Endothelial cell of umbilical vein (primary cell): ENCODE data around the gene YY1.

Experiments
- EZH2 ChIP-seq: IDR thresholded peaks from 2 replicates; pipeline ENCODE4 v1.6.1; 2012; ENCODE audit warnings: borderline replicate concordance, low read depth, mild to moderate bottlenecking, moderate library complexity, low read length, inconsistent platforms; ENCODE audit not compliant: severe bottlenecking
- POLR2AphosphoS5 ChIP-seq: IDR thresholded peaks from 2 replicates; pipeline ENCODE4 v1.6.1; 2012; ENCODE audit warnings: low read depth, mild to moderate bottlenecking, control low read depth, low read length, moderate library complexity; ENCODE audit not compliant: insufficient read depth
- TF ChIP-seq, protein P1 (sequence below), 2 donors: IDR thresholded peaks; 1 replicate in 1 of 2; 2 replicates in 1 of 2; pipeline ENCODE4 v1.5.1; 2011; ENCODE audit warnings: low read length in 2 of 2, mild to moderate bottlenecking in 2 of 2, moderate library complexity in 2 of 2, control low read depth in 1 of 2, inconsistent platforms in 1 of 2, low read depth in 1 of 2; ENCODE audit not compliant: insufficient read depth in 1 of 2; ENCODE audit errors: extremely low read depth in 1 of 2
- TF ChIP-seq, protein P2 (sequence below): IDR thresholded peaks from 2 replicates; pipeline ENCODE4 v1.6.1; 2011; ENCODE audit not compliant: insufficient read depth, insufficient read length

DNA sequence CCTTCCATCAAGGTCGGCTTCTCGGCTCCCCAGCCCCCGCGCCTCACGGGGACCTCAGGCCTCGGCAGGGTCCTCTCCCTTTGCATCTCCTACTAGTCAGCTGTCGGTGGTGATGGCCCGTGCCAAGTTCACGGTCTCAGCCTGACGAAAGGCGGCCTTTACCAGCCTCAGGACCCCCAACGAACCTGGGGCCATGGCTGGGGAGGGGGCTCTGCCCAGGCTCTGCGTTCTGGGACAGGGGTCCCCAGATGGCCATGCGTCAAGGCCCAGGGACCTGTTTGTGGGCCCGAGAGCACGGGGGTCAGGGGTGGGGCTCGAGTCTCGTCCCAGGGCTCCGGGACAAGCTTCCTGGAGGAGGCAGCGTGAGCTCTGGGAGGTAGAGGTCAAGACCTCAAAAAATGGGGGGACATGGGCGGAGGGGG lies 46.7 kb upstream of the YY1 start:
- TF ChIP-seq EZH2, result no peak
- TF ChIP-seq, protein P1, sequence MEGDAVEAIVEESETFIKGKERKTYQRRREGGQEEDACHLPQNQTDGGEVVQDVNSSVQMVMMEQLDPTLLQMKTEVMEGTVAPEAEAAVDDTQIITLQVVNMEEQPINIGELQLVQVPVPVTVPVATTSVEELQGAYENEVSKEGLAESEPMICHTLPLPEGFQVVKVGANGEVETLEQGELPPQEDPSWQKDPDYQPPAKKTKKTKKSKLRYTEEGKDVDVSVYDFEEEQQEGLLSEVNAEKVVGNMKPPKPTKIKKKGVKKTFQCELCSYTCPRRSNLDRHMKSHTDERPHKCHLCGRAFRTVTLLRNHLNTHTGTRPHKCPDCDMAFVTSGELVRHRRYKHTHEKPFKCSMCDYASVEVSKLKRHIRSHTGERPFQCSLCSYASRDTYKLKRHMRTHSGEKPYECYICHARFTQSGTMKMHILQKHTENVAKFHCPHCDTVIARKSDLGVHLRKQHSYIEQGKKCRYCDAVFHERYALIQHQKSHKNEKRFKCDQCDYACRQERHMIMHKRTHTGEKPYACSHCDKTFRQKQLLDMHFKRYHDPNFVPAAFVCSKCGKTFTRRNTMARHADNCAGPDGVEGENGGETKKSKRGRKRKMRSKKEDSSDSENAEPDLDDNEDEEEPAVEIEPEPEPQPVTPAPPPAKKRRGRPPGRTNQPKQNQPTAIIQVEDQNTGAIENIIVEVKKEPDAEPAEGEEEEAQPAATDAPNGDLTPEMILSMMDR (IDR thresholded peaks at IDR 0.05; ENCODE audit: extremely low read depth in 1 of 2, insufficient read depth in 1 of 2, low read depth in 1 of 2, low read length in 2 of 2), result no peak
- no peak for TF ChIP-seq POLR2AphosphoS5
- TF ChIP-seq, protein P2, sequence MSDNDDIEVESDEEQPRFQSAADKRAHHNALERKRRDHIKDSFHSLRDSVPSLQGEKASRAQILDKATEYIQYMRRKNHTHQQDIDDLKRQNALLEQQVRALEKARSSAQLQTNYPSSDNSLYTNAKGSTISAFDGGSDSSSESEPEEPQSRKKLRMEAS, result no peak
